GM12878 (cell line): ENCODE data around the gene CHMP1A. TPM values are rescaled to one million over a fixed set of nuclear protein-coding genes. Genes with fewer than 3 reads are reported as not detected.
"Not testable (repeated sequence)": the region's sequence is repeated elsewhere in the genome, so short reads cannot be mapped to it uniquely, and the experiment has no call there.

Experiments used
- ATAC-seq: fragments of 200-7000 bp; cut with Tn5 transposase; 3 replicates; pipeline ENCODE4 v1.9.1; 2020; ENCODE audit warnings: mild to moderate bottlenecking, moderate library complexity
- BruUV-seq: library from RNA; stranded (reverse); fragments of 400-500 nt; replicated peaks from 2 replicates; lab custom pipeline; 2021; lab: Mats Ljungman, UMichigan
- CTCF ChIA-PET: fragments of 300-600 bp; sonication (Branson Sonifier 250); formaldehyde crosslinking; extraction: SDS; loops from one replicate; lab custom pipeline; 2021; ENCODE audit warnings: inconsistent platforms; lab: Yijun Ruan, JAX
- POLR2A ChIA-PET: fragments of 350-600 bp; formaldehyde crosslinking; extraction: SDS; loops from one replicate; lab custom pipeline; 2021; ENCODE audit warnings: inconsistent platforms; lab: Charles Lee
- RAD21 ChIA-PET: fragments of 300-600 bp; sonication (Branson Sonifier 250); formaldehyde crosslinking; loops from one replicate; lab custom pipeline; 2023; ENCODE audit warnings: antibody characterized with exemption; ENCODE audit not compliant: unreplicated experiment; lab: Charles Lee
- SMC1A ChIA-PET: fragments of 300-600 bp; sonication (Branson Sonifier 250); formaldehyde crosslinking; loops from one replicate; lab custom pipeline; 2023; ENCODE audit not compliant: unreplicated experiment, uncharacterized antibody; lab: Charles Lee
- DNase-seq: peaks from one replicate; pipeline ENCODE4 v3.0.0-alpha.2; 2011; ENCODE audit warnings: low read depth, low spot score
- FAIRE-seq: peaks from 3 replicates; lab custom pipeline; 2011; peaks lifted over from hg19 to GRCh38; lab: Jason Lieb, UNC
- H2AFZ ChIP-seq: 2 replicates; pipeline ENCODE4 v1.6.0; 2011; ENCODE audit warnings: low read depth, low read length, control low read depth; ENCODE audit not compliant: control insufficient read depth
- H3K27ac ChIP-seq: 2 replicates; pipeline ENCODE4 v1.5.1; 2011; ENCODE audit warnings: control low read depth; ENCODE audit not compliant: control insufficient read depth, insufficient read depth
- H3K27me3 ChIP-seq, 2 experiments: replicated peaks in 1 of 2; 2 replicates each; pipeline versions ENCODE4 v1.6.0 to v1.6.1; 2011; ENCODE audit warnings: low read length in 1 of 2; ENCODE audit not compliant: control insufficient read depth in 2 of 2, insufficient read depth in 2 of 2
- H3K36me3 ChIP-seq, 2 experiments: 2 replicates each; pipeline ENCODE4 v1.5.1; 2011; ENCODE audit warnings: low read length in 1 of 2; ENCODE audit not compliant: control insufficient read depth in 2 of 2, insufficient read depth in 2 of 2
- H3K4me1 ChIP-seq: 2 replicates; pipeline ENCODE4 v1.6.1; 2011; ENCODE audit warnings: mild to moderate bottlenecking, low read length, moderate library complexity, mixed read lengths; ENCODE audit not compliant: control insufficient read depth, insufficient read depth
- H3K4me2 ChIP-seq: 2 replicates; pipeline ENCODE4 v1.6.0; 2011; ENCODE audit warnings: control low read depth; ENCODE audit not compliant: control insufficient read depth, insufficient read depth
- H3K4me3 ChIP-seq: fragments of 200-600 bp; sonication (generic); 2 replicates; pipeline ENCODE4 v1.5.1; 2016
- H3K79me2 ChIP-seq: 2 replicates; pipeline ENCODE4 v1.6.0; 2011; ENCODE audit warnings: low read length; ENCODE audit not compliant: control insufficient read depth, insufficient read depth
- H3K9ac ChIP-seq: 2 replicates; pipeline ENCODE4 v1.8.0; 2011; ENCODE audit warnings: low read length, control low read depth, mixed read lengths; ENCODE audit not compliant: control insufficient read depth, insufficient read depth
- H3K9me3 ChIP-seq: replicated peaks from 3 replicates; pipeline ENCODE4 v1.5.1; 2011; ENCODE audit warnings: mild to moderate bottlenecking, low read length; ENCODE audit not compliant: control insufficient read depth, insufficient read depth
- H4K20me1 ChIP-seq: 2 replicates; pipeline ENCODE4 v1.6.0; 2011; ENCODE audit not compliant: control insufficient read depth, insufficient read depth
- CBX5 ChIP-seq: sonication (generic); IDR thresholded peaks from 2 replicates; pipeline ENCODE4 v1.6.1; 2016; ENCODE audit warnings: low read depth, moderate library complexity, mild to moderate bottlenecking, inconsistent platforms
- HDGF ChIP-seq: fragments of 450-650 bp; IDR thresholded peaks from 2 replicates; pipeline ENCODE4 v1.6.1; 2016; ENCODE audit warnings: antibody characterized with exemption
- JUNB ChIP-seq: IDR thresholded peaks from 2 replicates; pipeline ENCODE4 v1.6.1; 2016; ENCODE audit warnings: antibody characterized with exemption, mild to moderate bottlenecking
- MTA3 ChIP-seq: IDR thresholded peaks from 2 replicates; pipeline ENCODE4 v1.6.1; 2012; ENCODE audit warnings: low read length, inconsistent platforms, borderline replicate concordance
- MXI1 ChIP-seq: fragments of 150-350 bp; IDR thresholded peaks from 2 replicates; pipeline ENCODE4 v1.6.1; 2011; ENCODE audit warnings: low read depth, mild to moderate bottlenecking, inconsistent platforms, low read length, improper control_type of control experiment
- MYB ChIP-seq: fragments of 150-350 bp; IDR thresholded peaks from 2 replicates; pipeline ENCODE4 v1.6.1; 2014; ENCODE audit warnings: mild to moderate bottlenecking, low read depth, low read length, borderline replicate concordance
- NFYB ChIP-seq: IDR thresholded peaks from 2 replicates; pipeline ENCODE4 v1.6.1; 2011; ENCODE audit warnings: low read depth, mild to moderate bottlenecking, low read length, improper control_type of control experiment, moderate library complexity; ENCODE audit not compliant: insufficient read depth
- POLR2A ChIP-seq: IDR thresholded peaks from 2 replicates; pipeline ENCODE4 v1.6.1; 2011; ENCODE audit warnings: low read depth, mild to moderate bottlenecking, low read length
- POLR2AphosphoS5 ChIP-seq: IDR thresholded peaks from 2 replicates; pipeline ENCODE4 v1.6.1; 2011; ENCODE audit warnings: mild to moderate bottlenecking, low read length, inconsistent platforms
- RFX5 ChIP-seq: IDR thresholded peaks from 2 replicates; pipeline ENCODE4 v1.6.1; 2011; ENCODE audit warnings: low read depth, low read length, improper control_type of control experiment
- TAF1 ChIP-seq: IDR thresholded peaks from 2 replicates; pipeline ENCODE4 v1.6.1; 2011; ENCODE audit warnings: mild to moderate bottlenecking, low read depth, low read length, borderline replicate concordance
- WGBS: methylation state at CpG from one replicate; pipeline ENCODE4 v1.1.6; 2016; ENCODE audit warnings: low lambda C conversion rate; ENCODE audit not compliant: insufficient replicate concordance, insufficient coverage; ENCODE audit errors: missing lambda C conversion rate; 5-methylcytosine and 5-hydroxymethylcytosine counted together
- in situ Hi-C: fragments of 300-500 bp; cut with MboI; formaldehyde crosslinking; loops from 9 replicates; pipeline ENCODE4 v1.14.3; 2018; ENCODE audit warnings: mixed read lengths
- intact Hi-C: fragments of 100-400 bp; cut with micrococcal nuclease; formaldehyde crosslinking; loops from one replicate; pipeline ENCODE4 v1.14.2; 2022; ENCODE audit not compliant: unreplicated experiment
- polyA plus RNA-seq, 11 experiments: library from polyadenylated mRNA; depleted of rRNA in 4 of 11; unstranded in 6 of 11; stranded (reverse) in 5 of 11; fragments of >200 nt; fragmentation: Nextera tagmentation in 4 of 11; fragmentation: Illumina TruSeq in 1 of 11; extraction: Ambion mirVana in 4 of 11; extraction: Trizol in 1 of 11; gene quantifications; 1 replicate in 1 of 11; 2 replicates in 10 of 11; pipeline versions ENCODE4 v1.2.1 to v1.2.3, GENCODE V29; 2011 to 2016; ENCODE audit warnings: inconsistent platforms in 2 of 11, missing spikeins in 2 of 11, low read depth in 1 of 11
- total RNA-seq, 4 experiments: library from RNA; depleted of rRNA in 3 of 4; stranded (reverse); fragments of >200 nt in 3 of 4; fragmentation: Illumina TruSeq in 1 of 4; extraction: Trizol in 1 of 4; gene quantifications; 2 replicates each; pipeline versions ENCODE4 v1.2.1 to v1.2.3, GENCODE V29; 2013 to 2021
- TF ChIP-seq, protein P1 (sequence below): fragments of 150-350 bp; IDR thresholded peaks from 2 replicates; pipeline ENCODE4 v1.6.1; 2014; ENCODE audit warnings: mild to moderate bottlenecking, low read depth, low read length

Gene CHMP1A
- total and polyA plus RNA-seq, 10 of the 15 experiments (the other 5 are each of a cell fraction or from before 2014, with no cell fraction given), result 1.0 to 86.7 (median 54.7) TPM

DNA sequence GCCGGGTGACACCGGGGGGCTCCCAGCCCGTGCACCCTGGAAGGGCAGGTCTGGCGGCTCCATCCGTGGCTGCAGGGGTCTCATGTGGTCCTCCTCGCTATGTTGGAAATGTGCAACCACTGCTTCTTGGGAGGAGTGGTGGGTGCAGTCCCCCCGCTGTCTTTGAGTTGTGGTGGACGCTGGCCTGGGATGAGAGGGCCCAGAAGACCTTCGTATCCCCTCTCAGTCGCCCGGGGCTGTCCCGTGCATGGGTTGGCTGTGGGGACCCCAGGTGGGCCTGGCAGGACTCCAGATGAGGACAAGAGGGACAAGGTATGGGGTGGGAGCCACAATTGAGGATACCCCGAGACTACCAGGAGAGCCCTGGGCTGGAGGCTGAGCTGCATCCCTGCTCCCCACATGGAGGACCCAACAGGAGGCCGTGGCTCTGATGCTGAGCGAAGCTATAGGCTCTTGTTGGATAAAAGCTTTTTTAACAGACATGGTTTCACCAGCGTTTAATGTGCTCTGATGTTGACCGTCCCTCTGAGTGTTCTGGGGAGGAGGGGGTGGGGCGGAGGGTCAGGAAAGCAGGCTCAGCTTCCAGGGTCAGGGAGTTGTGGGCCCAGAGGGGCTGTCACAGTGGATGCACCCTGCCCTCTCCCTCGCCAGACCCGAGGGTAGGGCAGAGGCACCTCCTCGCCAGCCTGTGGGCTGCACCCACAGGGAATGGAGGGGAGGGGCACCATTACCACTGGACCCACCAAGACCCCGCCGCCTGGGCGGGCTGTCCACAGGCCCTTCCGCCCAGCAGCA is 38.6 kb upstream of the CHMP1A start (continued):
- no peak for TF ChIP-seq JUNB
- no peak for TF ChIP-seq MXI1
- TF ChIP-seq, protein P1, sequence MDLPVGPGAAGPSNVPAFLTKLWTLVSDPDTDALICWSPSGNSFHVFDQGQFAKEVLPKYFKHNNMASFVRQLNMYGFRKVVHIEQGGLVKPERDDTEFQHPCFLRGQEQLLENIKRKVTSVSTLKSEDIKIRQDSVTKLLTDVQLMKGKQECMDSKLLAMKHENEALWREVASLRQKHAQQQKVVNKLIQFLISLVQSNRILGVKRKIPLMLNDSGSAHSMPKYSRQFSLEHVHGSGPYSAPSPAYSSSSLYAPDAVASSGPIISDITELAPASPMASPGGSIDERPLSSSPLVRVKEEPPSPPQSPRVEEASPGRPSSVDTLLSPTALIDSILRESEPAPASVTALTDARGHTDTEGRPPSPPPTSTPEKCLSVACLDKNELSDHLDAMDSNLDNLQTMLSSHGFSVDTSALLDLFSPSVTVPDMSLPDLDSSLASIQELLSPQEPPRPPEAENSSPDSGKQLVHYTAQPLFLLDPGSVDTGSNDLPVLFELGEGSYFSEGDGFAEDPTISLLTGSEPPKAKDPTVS, result no peak
- no peak for TF ChIP-seq TAF1
- TF ChIP-seq CBX5, result no peak
- TF ChIP-seq RFX5, result no peak
- TF ChIP-seq NFYB, result no peak
- TF ChIP-seq, all 136 proteins: peak for 0

DNA sequence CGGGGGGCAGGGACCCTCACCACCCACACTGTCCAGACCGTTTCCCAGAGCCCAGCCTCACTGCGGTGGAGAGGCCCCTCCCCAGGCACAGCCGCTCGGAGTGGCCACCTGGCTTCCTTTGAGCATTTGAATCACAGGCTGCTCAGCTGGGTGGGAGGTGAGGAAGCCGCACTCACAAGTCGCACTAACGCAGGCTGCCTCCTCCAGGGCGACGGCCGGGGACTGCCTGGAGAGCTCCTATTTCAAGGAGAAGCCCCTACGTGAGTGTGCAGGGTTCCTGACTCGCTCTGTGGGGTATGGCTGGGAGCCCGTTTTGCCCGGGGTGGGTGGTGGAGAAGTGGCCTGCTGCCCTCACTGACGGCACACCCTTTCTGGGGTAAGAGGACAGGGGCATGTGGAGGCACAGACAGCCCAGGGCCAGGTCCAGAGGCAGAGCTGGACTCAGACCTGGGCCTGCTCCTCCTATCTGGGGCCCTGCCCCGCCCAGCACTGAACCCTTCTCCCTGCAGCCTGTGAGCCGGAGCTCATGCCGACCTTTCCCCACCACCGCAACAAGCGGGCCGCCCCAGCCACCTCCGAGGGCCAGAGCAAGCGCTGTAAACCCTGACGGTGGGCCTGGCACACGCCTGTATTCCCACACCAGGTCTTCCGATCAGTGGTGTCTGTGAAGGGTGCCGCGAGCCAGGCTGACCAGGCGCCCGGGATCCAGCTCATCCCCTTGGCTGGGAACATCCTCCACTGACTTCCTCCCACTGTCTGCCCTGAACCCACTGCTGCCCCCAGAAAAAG is 37.8 kb upstream of the CHMP1A start:
- Histone ChIP-seq H3K27me3 (no peaks in the 10 kb centered on the region), H4K20me1 (no peaks in the 10 kb centered on the region; the same call in 1 of the 2 replicates), H3K9me3 (no peaks in the 10 kb centered on the region), H3K4me2 (no peak overlapping the region), H3K27ac (no peak overlapping the region), H3K36me3 (peaks cover 0 to 14% of the 10 kb centered on the region in 2 experiments; a peak in 3 of 4 replicates), H3K4me1 (peaks cover 12% of the 10 kb centered on the region), H3K9ac (no peak overlapping the region), H3K79me2 (no peaks in the 10 kb centered on the region), H3K4me3 (no peak overlapping the region), H2AFZ (no peak overlapping the region)
- SMC1A ChIA-PET, result no interaction called here
- FAIRE-seq, result no peak
- POLR2A ChIA-PET, result interaction anchor here (1.5 kb wide), 1 partner anchor 9 kb away, joined by 4 read pairs; the partner anchor contains the start of gene CDK10
- no peak for ATAC-seq
- in situ Hi-C loops (no loop called here), intact Hi-C loops (no loop called here)
- CTCF ChIA-PET, result no interaction called here
- no peak for DNase-seq
- 92% methylated on average over 31 of the region's 31 CpGs for WGBS
- TF ChIP-seq POLR2AphosphoS5, result 0 out of 2 replicates have a peak, but pooled peaks have one; percentile 33
- no peak for TF ChIP-seq HDGF
- TF ChIP-seq MYB, result no peak
- peak; percentile 15; the same call in 1 of the 2 replicates for TF ChIP-seq POLR2A
- no peak for TF ChIP-seq MTA3
- no TSS peak for BruUV-seq
- RAD21 ChIA-PET, result no interaction called here

DNA sequence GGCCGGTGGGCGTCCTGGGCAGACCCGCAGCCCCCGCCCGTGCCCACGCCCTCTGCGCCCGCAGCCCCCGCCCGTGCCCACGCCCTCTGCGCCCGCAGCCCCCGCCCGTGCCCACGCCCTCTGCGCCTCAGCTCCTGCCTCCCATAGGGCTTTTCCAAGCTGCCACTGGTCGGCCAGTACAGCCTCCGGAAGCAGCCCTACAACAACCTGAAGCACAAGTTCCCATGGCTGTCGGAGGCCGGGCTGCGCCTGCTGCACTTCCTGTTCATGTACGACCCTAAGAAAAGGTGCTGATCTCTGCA is 37.2 kb upstream of the CHMP1A start:
- FAIRE-seq, H3K4me3 ChIP-seq, CTCF ChIA-PET, H3K9me3 ChIP-seq, H2AFZ ChIP-seq, H3K4me1 ChIP-seq, intact Hi-C loops, H3K27ac ChIP-seq, H3K27me3 ChIP-seq, SMC1A ChIA-PET, ATAC-seq, POLR2A ChIA-PET, H4K20me1 ChIP-seq, H3K9ac ChIP-seq, H3K4me2 ChIP-seq, DNase-seq, BruUV-seq, in situ Hi-C loops, RAD21 ChIA-PET, H3K79me2 ChIP-seq: not testable (repeated sequence)
- 94% methylated on average over 8 of the region's 23 CpGs for WGBS
- peaks cover 0 to 14% of the 10 kb centered on the region in 2 experiments; a peak in 3 of 4 replicates for H3K36me3 ChIP-seq
